ENCODE results near the gene OR2T11.

Gene OR2T11

GRCh38 chr1:248631354-248632008 lies 3.4 kb downstream of the OR2T11 start:
- no peak for TF ChIP-seq FOXP2 (optimal IDR thresholded peaks at IDR 0.05; ENCODE audit: borderline replicate concordance, extremely low read depth, extremely low read length, insufficient read depth)
- no peak for TF ChIP-seq REST (IDR thresholded peaks at IDR 0.05; ENCODE audit: insufficient read depth in 1 of 2, low read depth in 2 of 2, low read length in 2 of 2)
- TF ChIP-seq SIN3A (IDR thresholded peaks at IDR 0.05; ENCODE audit: borderline replicate concordance, insufficient read depth, low read length) = no peak
- TF ChIP-seq POLR2AphosphoS5 (IDR thresholded peaks at IDR 0.05; ENCODE audit: low read depth, low read length) = no peak
- no peak for TF ChIP-seq TAF1 (IDR thresholded peaks at IDR 0.05; ENCODE audit: borderline replicate concordance, insufficient read depth, low read length)

- TF ChIP-seq TAF1 (IDR thresholded peaks at IDR 0.05; ENCODE audit: borderline replicate concordance, insufficient read depth, low read length) = no peak
- no peak for TF ChIP-seq REST (IDR thresholded peaks at IDR 0.05; ENCODE audit: insufficient read depth in 1 of 2, low read depth in 2 of 2, low read length in 2 of 2)
- TF ChIP-seq POLR2AphosphoS5 (IDR thresholded peaks at IDR 0.05; ENCODE audit: low read depth, low read length) = no peak
- TF ChIP-seq SIN3A (IDR thresholded peaks at IDR 0.05; ENCODE audit: borderline replicate concordance, insufficient read depth, low read length) = no peak
- TF ChIP-seq FOXP2 (optimal IDR thresholded peaks at IDR 0.05; ENCODE audit: borderline replicate concordance, extremely low read depth, extremely low read length, insufficient read depth) = no peak
Measured at GRCh38 chr1:248630551-248630950, 4.3 kb downstream of the OR2T11 start.

GRCh38 chr1:248627971-248628844 lies 6.7 kb downstream of the OR2T11 start:
- no peak for TF ChIP-seq SIN3A (IDR thresholded peaks at IDR 0.05; ENCODE audit: borderline replicate concordance, insufficient read depth, low read length)
- no peak for TF ChIP-seq REST (IDR thresholded peaks at IDR 0.05; ENCODE audit: insufficient read depth in 1 of 2, low read depth in 2 of 2, low read length in 2 of 2)
- TF ChIP-seq POLR2AphosphoS5 (IDR thresholded peaks at IDR 0.05; ENCODE audit: low read depth, low read length) = no peak
- no peak for TF ChIP-seq FOXP2 (optimal IDR thresholded peaks at IDR 0.05; ENCODE audit: borderline replicate concordance, extremely low read depth, extremely low read length, insufficient read depth)
- TF ChIP-seq TAF1 (IDR thresholded peaks at IDR 0.05; ENCODE audit: borderline replicate concordance, insufficient read depth, low read length) = no peak

GRCh38 chr1:248625971-248626370 lies 8.9 kb downstream of the OR2T11 start:
- TF ChIP-seq REST (IDR thresholded peaks at IDR 0.05; ENCODE audit: insufficient read depth in 1 of 2, low read depth in 2 of 2, low read length in 2 of 2) (no peak), TAF1 (IDR thresholded peaks at IDR 0.05; ENCODE audit: borderline replicate concordance, insufficient read depth, low read length) (no peak), POLR2AphosphoS5 (IDR thresholded peaks at IDR 0.05; ENCODE audit: low read depth, low read length) (no peak), FOXP2 (optimal IDR thresholded peaks at IDR 0.05; ENCODE audit: borderline replicate concordance, extremely low read depth, extremely low read length, insufficient read depth) (no peak), SIN3A (IDR thresholded peaks at IDR 0.05; ENCODE audit: borderline replicate concordance, insufficient read depth, low read length) (no peak)
